HEK293 (cell line): ENCODE data around the gene ARHGEF5.

Experiments
- CTCF ChIA-PET: fragments of 350-600 bp; formaldehyde crosslinking; extraction: SDS; loops from one replicate; lab custom pipeline; 2021; ENCODE audit warnings: antibody characterized with exemption; lab: Yijun Ruan, JAX
- POLR2A ChIA-PET: fragments of 300-600 bp; formaldehyde crosslinking; extraction: SDS; loops from one replicate; lab custom pipeline; 2020; ENCODE audit warnings: antibody characterized with exemption, inconsistent platforms; lab: Yijun Ruan, JAX
- H3K27ac ChIP-seq: fragments of 200-500 bp; sonication (Bioruptor generic); 2 replicates; pipeline ENCODE4 v1.5.1; 2014; ENCODE audit warnings: low read depth, low read length, control low read depth, inconsistent platforms; ENCODE audit errors: extremely low read depth
- H3K36me3 ChIP-seq, 2 experiments: fragments of 200-500 bp in 1 of 2; sonication (Bioruptor generic) in 1 of 2; 1 replicate in 1 of 2; 2 replicates in 1 of 2; pipeline ENCODE4 v1.5.1; 2014 to 2017; ENCODE audit warnings: inconsistent platforms in 2 of 2, low read length in 2 of 2; ENCODE audit not compliant: control insufficient read depth in 2 of 2, insufficient read depth in 1 of 2
- H3K4me1 ChIP-seq: fragments of 200-500 bp; sonication (Bioruptor generic); 2 replicates; pipeline ENCODE4 v1.5.1; 2014; ENCODE audit warnings: mild to moderate bottlenecking, low read length, inconsistent platforms; ENCODE audit not compliant: control insufficient read depth, insufficient read depth
- H3K4me3 ChIP-seq: 2 replicates; pipeline ENCODE4 v1.5.1; 2011; ENCODE audit warnings: low read depth, mild to moderate bottlenecking, control low read depth, low read length, moderate library complexity
- H3K9me3 ChIP-seq: fragments of 200-500 bp; sonication (Bioruptor generic); 2 replicates; pipeline ENCODE4 v1.5.1; 2014; ENCODE audit warnings: low read depth, low read length, inconsistent platforms; ENCODE audit not compliant: control insufficient read depth, insufficient read depth
- BCL11A ChIP-seq: fragments of 450-650 bp; formaldehyde crosslinking; IDR thresholded peaks from 2 replicates; pipeline ENCODE4 v1.5.1; 2016; ENCODE audit warnings: low read depth, missing biosample characterization, missing genetic modification characterization
- HOXA7 ChIP-seq: sonication (generic); formaldehyde crosslinking; IDR thresholded peaks from 2 replicates; pipeline ENCODE4 v1.8.1; 2022; ENCODE audit warnings: missing genetic modification reagents, borderline replicate concordance
- HOXC10 ChIP-seq: sonication (generic); formaldehyde crosslinking; IDR thresholded peaks from 2 replicates; pipeline ENCODE4 v1.8.1; 2023; ENCODE audit warnings: mild to moderate bottlenecking, missing genetic modification reagents
- HOXD13 ChIP-seq: sonication (generic); formaldehyde crosslinking; IDR thresholded peaks from 2 replicates; pipeline ENCODE4 v1.8.0; 2022; ENCODE audit warnings: missing genetic modification reagents, borderline replicate concordance
- SCRT1 ChIP-seq: fragments of 450-650 bp; formaldehyde crosslinking; IDR thresholded peaks from 2 replicates; pipeline ENCODE4 v1.5.1; 2016; ENCODE audit warnings: missing biosample characterization, missing genetic modification characterization, borderline replicate concordance
- ZBTB21 ChIP-seq: fragments of 450-650 bp; formaldehyde crosslinking; IDR thresholded peaks from 2 replicates; pipeline ENCODE4 v1.5.1; 2017; ENCODE audit warnings: missing biosample characterization, missing genetic modification characterization
- ZFHX2 ChIP-seq: fragments of 450-650 bp; formaldehyde crosslinking; conservative IDR thresholded peaks from 2 replicates; pipeline ENCODE4 v1.5.1; 2016; ENCODE audit warnings: missing biosample characterization, missing genetic modification characterization
- ZIC2 ChIP-seq: fragments of 450-650 bp; formaldehyde crosslinking; IDR thresholded peaks from 2 replicates; pipeline ENCODE4 v1.5.1; 2016; ENCODE audit warnings: missing biosample characterization, missing genetic modification characterization
- ZNF169 ChIP-seq: fragments of 450-650 bp; formaldehyde crosslinking; IDR thresholded peaks from 2 replicates; pipeline ENCODE4 v1.5.1; 2016; ENCODE audit warnings: missing biosample characterization, missing genetic modification characterization
- ZNF248 ChIP-seq: fragments of 450-650 bp; formaldehyde crosslinking; IDR thresholded peaks from 2 replicates; pipeline ENCODE4 v1.5.1; 2017; ENCODE audit warnings: missing biosample characterization, missing genetic modification characterization
- ZNF670 ChIP-seq: fragments of 450-650 bp; formaldehyde crosslinking; IDR thresholded peaks from 2 replicates; pipeline ENCODE4 v1.5.1; 2016; ENCODE audit warnings: missing biosample characterization, missing genetic modification characterization, low read depth
- ZNF707 ChIP-seq: fragments of 450-650 bp; formaldehyde crosslinking; IDR thresholded peaks from 2 replicates; pipeline ENCODE4 v1.5.1; 2016; ENCODE audit warnings: missing biosample characterization, missing genetic modification characterization
- ZNF777 ChIP-seq: fragments of 450-650 bp; formaldehyde crosslinking; IDR thresholded peaks from 2 replicates; pipeline ENCODE4 v1.5.1; 2017; ENCODE audit warnings: missing biosample characterization, missing genetic modification characterization, borderline replicate concordance
- ZNF843 ChIP-seq: fragments of 450-650 bp; formaldehyde crosslinking; IDR thresholded peaks from 2 replicates; pipeline ENCODE4 v1.5.1; 2016; ENCODE audit warnings: missing biosample characterization, missing genetic modification characterization
- TF ChIP-seq, protein P1 (sequence below): fragments of 450-650 bp; formaldehyde crosslinking; IDR thresholded peaks from 2 replicates; pipeline ENCODE4 v1.5.1; 2016; ENCODE audit warnings: missing biosample characterization, missing genetic modification characterization
- TF ChIP-seq, protein P2 (sequence below): fragments of 450-650 bp; formaldehyde crosslinking; IDR thresholded peaks from 2 replicates; pipeline ENCODE4 v1.5.1; 2016; ENCODE audit warnings: missing biosample characterization, missing genetic modification characterization
- TF ChIP-seq, protein P3 (sequence below): fragments of 450-650 bp; formaldehyde crosslinking; IDR thresholded peaks from 2 replicates; pipeline ENCODE4 v1.5.1; 2016; ENCODE audit warnings: missing biosample characterization, missing genetic modification characterization
- TF ChIP-seq, protein P4 (sequence below): fragments of 450-650 bp; formaldehyde crosslinking; IDR thresholded peaks from 2 replicates; pipeline ENCODE4 v1.5.0; 2017; ENCODE audit warnings: missing biosample characterization, missing genetic modification characterization, borderline replicate concordance
- TF ChIP-seq, protein P5 (sequence below): fragments of 450-650 bp; formaldehyde crosslinking; IDR thresholded peaks from 2 replicates; pipeline ENCODE4 v1.5.1; 2016; ENCODE audit warnings: missing biosample characterization, missing genetic modification characterization

Gene ARHGEF5

DNA sequence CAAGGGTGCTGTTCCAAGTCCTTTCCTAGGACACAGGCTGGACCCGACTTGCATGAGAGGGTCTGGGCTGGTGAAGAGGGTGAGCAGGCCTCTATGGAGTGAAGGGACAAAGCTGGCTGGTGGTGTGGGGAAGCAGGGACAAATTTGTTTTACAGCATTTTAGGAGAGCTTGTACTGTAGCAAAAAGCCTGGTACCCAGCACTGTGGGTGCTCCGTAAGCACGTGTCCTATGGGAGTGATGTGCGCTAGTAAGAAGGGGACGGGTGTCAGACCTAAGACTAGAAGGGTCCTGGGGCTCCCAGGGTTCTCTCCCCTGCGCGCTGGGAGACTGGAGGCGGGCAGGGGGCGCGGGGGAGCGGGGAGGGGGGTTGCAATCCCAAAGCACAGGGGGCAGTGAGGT lies 47.9 kb downstream of the ARHGEF5 start:
- H3K4me1 ChIP-seq = no peaks in the 10 kb centered on the region
- CTCF ChIA-PET = interaction anchor here (0.7 kb wide), 1 partner anchor 265 kb away, joined by 3 read pairs; no protein-coding TSS in a partner anchor
- TF ChIP-seq, protein P1, sequence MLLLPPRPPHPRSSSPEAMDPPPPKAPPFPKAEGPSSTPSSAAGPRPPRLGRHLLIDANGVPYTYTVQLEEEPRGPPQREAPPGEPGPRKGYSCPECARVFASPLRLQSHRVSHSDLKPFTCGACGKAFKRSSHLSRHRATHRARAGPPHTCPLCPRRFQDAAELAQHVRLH (tag by site-specific recombination) = no peak
- TF ChIP-seq ZFHX2 = no peak
- no peak for TF ChIP-seq ZIC2 (tag by site-specific recombination)
- no peak for TF ChIP-seq ZNF248 (tag by site-specific recombination)
- no peak for TF ChIP-seq ZNF777 (tag by site-specific recombination)
- TF ChIP-seq ZNF169 = no peak
- no peak for TF ChIP-seq ZNF707
- TF ChIP-seq SCRT1 (tag by site-specific recombination) = no peak
- TF ChIP-seq, protein P2, sequence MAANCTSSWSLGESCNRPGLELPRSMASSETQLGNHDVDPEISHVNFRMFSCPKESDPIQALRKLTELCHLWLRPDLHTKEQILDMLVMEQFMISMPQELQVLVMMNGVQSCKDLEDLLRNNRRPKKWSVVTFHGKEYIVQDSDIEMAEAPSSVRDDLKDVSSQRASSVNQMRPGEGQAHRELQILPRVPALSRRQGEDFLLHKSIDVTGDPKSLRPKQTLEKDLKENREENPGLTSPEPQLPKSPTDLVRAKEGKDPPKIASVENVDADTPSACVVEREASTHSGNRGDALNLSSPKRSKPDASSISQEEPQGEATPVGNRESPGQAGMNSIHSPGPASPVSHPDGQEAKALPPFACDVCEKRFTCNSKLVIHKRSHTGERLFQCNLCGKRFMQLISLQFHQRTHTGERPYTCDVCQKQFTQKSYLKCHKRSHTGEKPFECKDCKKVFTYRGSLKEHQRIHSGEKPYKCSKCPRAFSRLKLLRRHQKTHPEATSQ (tag by site-specific recombination) = no peak
- no peak for TF ChIP-seq HOXA7 (CRISPR knock-in tag)
- TF ChIP-seq, protein P3, sequence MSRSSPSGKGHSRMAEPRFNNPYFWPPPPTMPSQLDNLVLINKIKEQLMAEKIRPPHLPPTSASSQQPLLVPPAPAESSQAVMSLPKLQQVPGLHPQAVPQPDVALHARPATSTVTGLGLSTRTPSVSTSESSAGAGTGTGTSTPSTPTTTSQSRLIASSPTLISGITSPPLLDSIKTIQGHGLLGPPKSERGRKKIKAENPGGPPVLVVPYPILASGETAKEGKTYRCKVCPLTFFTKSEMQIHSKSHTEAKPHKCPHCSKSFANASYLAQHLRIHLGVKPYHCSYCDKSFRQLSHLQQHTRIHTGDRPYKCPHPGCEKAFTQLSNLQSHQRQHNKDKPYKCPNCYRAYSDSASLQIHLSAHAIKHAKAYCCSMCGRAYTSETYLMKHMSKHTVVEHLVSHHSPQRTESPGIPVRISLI (tag by site-specific recombination) = no peak
- TF ChIP-seq, all 188 proteins: peak for 0
- H3K9me3 ChIP-seq = no peaks in the 10 kb centered on the region
- no peak overlapping the region for H3K4me3 ChIP-seq
- H3K36me3 ChIP-seq = no peaks in the 10 kb centered on the region
- H3K27ac ChIP-seq = no peak overlapping the region
- POLR2A ChIA-PET = no interaction called here

DNA sequence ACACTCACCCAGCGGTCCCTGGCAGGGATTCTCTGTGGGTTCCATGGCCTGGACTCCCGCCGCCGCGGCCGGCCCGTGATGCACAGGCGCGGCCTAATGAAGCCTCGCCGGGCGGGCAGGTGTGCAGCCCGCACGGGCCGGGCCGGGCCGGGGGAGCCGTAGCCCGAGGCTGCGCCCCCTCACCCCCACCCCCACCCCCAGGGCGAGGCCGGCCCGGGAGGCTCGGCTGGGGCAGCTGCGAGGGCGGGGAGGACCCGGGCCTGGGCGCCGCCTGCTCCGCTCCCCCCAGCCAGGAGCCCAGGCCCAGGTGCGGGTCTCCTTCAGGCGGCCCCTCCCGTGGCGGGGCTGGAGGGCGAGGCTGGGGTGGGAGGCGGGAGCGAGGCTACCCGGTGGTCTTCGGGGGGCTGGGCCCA lies 48.5 kb downstream of the ARHGEF5 start, which contains the start of gene NOBOX:
TSS of gene NOBOX (minus strand) at position 45 of the 413 bp plus-strand sequence.
- CTCF ChIA-PET = no interaction called here
- H3K9me3 ChIP-seq = no peaks in the 10 kb centered on the region
- H3K4me1 ChIP-seq = no peaks in the 10 kb centered on the region
- no peak within 1 kb of the TSS for H3K4me3 ChIP-seq
- H3K27ac ChIP-seq = no peak within 1 kb of the TSS
- H3K36me3 ChIP-seq = no peaks in the 10 kb centered on the region
- POLR2A ChIA-PET = no interaction called here
- TF ChIP-seq, protein P4, sequence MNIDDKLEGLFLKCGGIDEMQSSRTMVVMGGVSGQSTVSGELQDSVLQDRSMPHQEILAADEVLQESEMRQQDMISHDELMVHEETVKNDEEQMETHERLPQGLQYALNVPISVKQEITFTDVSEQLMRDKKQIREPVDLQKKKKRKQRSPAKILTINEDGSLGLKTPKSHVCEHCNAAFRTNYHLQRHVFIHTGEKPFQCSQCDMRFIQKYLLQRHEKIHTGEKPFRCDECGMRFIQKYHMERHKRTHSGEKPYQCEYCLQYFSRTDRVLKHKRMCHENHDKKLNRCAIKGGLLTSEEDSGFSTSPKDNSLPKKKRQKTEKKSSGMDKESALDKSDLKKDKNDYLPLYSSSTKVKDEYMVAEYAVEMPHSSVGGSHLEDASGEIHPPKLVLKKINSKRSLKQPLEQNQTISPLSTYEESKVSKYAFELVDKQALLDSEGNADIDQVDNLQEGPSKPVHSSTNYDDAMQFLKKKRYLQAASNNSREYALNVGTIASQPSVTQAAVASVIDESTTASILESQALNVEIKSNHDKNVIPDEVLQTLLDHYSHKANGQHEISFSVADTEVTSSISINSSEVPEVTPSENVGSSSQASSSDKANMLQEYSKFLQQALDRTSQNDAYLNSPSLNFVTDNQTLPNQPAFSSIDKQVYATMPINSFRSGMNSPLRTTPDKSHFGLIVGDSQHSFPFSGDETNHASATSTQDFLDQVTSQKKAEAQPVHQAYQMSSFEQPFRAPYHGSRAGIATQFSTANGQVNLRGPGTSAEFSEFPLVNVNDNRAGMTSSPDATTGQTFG (tag by site-specific recombination) = no peak
- no peak for TF ChIP-seq HOXC10
- TF ChIP-seq HOXD13 (CRISPR knock-in tag) = no peak
- no peak for TF ChIP-seq ZNF670 (tag by site-specific recombination)
- no peak for TF ChIP-seq BCL11A (tag by site-specific recombination)
- no peak for TF ChIP-seq ZNF843
- no peak for TF ChIP-seq ZBTB21 (tag by site-specific recombination)
- TF ChIP-seq, protein P5, sequence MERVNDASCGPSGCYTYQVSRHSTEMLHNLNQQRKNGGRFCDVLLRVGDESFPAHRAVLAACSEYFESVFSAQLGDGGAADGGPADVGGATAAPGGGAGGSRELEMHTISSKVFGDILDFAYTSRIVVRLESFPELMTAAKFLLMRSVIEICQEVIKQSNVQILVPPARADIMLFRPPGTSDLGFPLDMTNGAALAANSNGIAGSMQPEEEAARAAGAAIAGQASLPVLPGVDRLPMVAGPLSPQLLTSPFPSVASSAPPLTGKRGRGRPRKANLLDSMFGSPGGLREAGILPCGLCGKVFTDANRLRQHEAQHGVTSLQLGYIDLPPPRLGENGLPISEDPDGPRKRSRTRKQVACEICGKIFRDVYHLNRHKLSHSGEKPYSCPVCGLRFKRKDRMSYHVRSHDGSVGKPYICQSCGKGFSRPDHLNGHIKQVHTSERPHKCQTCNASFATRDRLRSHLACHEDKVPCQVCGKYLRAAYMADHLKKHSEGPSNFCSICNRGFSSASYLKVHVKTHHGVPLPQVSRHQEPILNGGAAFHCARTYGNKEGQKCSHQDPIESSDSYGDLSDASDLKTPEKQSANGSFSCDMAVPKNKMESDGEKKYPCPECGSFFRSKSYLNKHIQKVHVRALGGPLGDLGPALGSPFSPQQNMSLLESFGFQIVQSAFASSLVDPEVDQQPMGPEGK (tag by site-specific recombination) = no peak
